Anterior cingulate cortex (tissue), 58 donors: ENCODE measurements around the gene RASAL1.

Experiments
- DNase-seq, 58 donors: peaks; one replicate each; lab custom pipeline; 2025; lab: John Stamatoyannopoulos, UW

RASAL1 gene

DNA sequence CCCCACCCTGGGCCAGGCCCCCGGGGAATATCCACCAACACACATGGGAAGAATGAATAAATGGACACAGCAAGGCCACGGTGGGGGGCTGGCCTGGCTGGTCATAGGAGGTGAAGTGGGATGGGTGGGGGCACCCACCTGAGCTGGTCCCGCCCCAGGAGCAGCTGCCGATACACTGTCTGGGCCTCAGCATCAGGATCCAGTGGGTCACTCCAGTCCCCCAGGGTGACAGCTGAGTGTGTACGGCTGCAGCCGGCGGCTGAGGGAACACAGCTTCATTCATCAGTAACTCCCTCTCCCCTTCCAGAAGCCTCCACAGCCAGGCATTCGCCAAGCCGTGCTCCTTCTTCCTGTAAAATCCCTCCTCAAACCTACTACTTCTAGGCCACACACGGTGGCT is 33.8 kb downstream of the RASAL1 start:
- DNase-seq, result peak in 2 of 58 donors; percentile 8 to 15

DNA sequence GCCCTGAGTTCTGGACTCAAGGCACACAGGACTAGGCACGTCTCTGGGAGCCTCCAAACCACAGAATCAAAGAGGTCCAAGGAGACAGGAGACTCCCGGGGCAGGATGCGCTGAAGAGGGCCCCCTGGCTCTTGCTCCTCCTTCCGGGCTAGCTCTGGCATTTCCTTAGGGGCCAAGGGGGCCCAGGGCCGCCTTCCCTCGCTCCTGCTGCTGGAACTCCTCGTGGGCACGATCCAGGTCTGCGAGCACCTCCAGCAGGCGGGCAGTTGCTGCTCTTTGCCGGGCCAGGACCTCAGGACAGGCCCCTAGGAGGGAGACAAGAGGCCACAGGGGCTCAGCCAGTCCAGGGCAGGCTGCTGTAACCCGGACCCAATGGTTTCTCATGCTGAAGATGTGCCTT is 35.8 kb downstream of the RASAL1 start:
- DNase-seq, result no peak

DNA sequence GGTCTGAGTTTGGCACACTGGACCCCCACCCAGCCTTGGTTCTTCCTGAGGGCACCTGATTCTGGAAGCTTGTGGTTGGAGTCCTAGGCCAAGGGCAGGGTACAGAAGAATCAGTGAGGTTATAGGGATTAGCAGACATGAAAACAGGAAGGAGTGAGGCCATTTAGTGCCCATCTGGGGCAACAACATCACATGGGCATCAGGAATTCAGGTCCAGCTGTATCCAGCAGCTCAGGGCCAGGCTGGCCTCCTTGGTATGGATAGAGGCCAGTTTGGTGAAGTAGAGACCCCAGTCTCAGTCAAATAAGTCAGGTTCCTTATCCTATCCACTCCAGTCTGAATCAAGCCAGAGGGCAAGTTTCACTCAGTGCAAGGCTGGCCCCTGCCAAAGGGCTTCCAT is 36.2 kb downstream of the RASAL1 start:
- no peak for DNase-seq

DNA sequence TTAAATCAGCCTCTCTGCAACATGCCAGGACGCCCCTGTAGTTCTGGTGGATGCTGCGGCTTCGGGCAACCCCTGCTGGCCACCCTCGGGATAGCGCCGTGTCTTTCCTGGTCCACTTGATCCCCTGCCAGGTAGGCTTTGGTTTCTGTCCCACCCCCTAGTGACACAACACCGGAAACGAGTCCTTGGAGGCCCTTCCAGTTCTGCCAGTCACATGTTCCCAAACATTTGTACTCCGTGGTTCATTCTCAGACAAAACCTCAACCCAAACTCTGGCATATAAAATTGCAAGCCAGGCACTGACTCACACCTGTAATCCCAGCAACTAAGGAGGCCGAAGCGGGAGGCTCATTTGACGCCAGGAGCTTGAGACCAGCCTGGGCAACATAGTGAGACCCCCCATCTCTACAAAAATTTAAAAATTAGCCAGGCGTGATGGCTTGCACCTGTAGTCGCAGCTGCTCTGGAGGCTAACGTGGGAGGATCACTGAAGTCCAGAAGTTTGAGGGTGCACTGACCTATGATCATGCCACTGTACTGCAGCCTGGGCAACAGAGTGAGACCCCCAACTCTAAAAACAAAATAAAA is 37.0 kb downstream of the RASAL1 start:
- peak in 57 of 58 donors; percentile 27 to 93 (median 78) for DNase-seq

DNA sequence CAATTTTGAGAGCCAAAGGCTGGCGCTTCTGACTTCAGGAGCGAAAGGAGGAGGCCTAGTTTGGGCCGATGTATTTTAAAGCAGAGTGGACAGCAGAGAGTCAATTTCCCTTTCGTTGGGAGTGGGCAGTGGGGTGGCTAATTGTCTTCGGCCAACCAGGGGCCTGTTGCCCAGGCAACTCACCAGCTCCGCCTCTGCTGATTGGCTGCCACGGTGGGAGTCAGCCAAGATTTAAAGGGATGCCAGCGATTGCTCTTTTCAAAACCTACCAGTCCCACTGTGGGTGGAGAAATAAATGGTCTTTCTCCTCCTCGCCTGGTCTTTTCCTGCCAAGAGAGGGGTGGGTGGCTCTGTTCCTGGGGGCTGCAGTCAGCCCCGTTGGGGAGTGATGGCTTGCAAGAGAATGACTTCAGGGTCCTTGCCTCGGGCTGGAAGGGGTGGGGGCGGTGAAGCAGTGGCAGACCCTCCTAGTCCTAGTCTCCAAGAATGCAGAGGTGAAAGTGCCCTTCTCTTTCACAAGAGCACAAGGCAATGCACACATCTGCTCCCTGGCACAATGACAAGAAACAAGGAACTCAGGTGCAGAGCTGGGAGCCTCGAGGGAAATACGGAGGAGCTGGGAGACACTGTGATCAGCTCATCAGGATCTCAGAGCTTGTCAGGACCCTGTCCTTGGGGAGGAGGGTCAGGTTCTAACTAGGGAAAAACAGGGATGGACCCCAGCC is 37.7 kb downstream of the RASAL1 start:
- peak; percentile 32 to 94 (median 84) for DNase-seq

DNA sequence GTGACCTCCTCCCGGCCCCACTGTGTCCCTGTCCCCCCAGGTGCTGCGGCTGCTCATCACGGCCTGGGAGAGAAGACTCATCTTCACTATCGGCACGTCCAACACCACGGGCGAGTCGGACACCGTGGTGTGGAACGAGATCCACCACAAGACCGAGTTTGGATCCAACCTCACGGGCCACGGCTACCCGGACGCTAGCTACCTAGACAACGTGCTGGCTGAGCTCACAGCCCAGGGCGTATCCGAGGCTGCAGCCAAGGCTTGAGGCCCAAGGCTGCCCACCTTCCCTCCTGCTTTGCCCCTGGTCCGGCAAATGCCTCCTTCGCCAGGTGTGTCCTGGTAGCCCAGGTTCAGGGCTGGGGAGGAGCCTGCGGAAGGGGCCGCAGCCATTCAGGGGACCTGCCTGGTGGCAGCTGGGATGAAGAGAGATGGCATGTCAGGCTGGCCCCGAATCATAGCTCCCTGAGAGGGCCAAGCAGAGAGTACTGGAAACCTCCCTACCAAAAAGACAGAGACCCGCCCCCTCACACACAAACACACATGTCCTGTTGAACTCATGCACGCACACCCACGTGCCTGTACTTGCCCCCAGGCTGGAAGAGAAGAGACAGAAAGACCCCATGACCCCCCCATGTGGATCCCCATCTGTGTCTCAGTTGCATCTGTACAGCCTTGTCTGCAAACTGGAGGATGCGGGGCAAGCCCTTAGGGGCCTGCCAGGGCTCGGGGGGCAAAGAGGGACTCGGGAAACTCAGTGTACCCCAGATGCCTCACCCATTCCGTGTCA is 38.7 kb downstream of the RASAL1 start:
- DNase-seq, result peak in 2 of 58 donors; percentile 13 to 16

DNA sequence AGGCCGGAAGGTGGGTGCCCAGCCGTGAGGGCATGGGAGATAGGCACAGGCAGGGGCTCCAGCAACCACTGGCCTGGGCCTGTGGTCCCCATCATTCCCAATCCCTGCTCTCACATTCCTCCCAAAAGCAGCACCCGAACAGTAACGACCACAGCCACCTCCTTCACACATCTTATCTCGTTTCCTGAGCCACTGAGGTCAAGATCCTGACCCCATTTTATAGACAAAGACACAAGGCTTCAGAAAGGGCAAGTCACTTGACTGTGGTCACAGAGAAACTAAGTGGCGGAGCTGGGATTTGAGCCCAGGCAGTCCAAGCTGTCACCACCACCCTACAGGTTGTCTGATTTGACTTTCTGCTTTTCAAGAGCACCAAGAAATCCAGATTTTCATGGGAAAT is 40.2 kb downstream of the RASAL1 start:
- no peak for DNase-seq

DNA sequence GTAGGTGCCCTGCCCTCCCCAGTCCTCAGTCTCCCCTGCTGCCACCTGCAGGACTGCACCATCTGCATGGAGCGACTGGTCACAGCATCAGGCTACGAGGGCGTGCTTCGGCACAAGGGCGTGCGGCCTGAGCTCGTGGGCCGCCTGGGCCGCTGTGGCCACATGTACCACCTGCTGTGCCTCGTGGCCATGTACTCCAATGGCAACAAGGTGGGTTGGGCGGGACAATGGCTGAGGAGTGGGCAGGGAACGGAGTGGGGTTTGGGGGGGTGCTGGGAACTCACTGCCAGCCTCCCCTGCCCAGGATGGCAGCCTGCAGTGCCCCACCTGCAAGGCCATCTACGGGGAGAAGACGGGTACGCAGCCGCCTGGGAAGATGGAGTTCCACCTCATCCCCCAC is 40.8 kb downstream of the RASAL1 start:
- no peak for DNase-seq

DNA sequence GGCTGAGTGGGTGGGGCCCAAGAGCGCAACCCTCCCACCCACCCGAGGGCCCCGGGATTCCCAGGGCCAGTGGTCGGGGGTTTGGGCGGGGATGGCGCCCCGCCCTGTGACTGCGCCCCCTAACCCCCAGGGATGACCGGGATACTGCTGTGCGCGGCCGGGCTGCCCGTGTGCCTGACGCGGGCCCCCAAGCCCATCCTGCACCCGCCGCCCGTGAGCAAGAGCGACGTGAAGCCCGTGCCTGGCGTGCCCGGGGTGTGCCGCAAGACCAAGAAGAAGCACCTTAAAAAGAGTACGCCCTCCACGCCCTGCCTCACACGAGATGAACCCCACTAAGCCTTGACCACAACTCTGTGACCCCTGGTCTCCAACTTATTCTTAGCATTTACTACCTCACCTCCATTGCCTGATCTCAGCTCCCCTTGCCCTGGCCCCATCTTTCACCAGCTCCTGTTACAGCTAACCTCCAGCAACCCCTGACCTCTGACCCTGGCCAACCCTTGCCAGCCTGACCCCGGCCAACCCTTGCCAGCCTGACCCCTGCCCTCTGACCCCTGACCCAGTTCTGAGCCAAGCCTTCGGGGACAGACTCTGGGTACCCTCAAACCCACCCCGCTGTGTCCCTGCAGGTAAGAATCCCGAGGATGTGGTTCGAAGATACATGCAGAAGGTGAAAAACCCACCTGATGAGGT is 42.0 kb downstream of the RASAL1 start:
- peak in 1 of 58 donors; percentile 14 for DNase-seq

DNA sequence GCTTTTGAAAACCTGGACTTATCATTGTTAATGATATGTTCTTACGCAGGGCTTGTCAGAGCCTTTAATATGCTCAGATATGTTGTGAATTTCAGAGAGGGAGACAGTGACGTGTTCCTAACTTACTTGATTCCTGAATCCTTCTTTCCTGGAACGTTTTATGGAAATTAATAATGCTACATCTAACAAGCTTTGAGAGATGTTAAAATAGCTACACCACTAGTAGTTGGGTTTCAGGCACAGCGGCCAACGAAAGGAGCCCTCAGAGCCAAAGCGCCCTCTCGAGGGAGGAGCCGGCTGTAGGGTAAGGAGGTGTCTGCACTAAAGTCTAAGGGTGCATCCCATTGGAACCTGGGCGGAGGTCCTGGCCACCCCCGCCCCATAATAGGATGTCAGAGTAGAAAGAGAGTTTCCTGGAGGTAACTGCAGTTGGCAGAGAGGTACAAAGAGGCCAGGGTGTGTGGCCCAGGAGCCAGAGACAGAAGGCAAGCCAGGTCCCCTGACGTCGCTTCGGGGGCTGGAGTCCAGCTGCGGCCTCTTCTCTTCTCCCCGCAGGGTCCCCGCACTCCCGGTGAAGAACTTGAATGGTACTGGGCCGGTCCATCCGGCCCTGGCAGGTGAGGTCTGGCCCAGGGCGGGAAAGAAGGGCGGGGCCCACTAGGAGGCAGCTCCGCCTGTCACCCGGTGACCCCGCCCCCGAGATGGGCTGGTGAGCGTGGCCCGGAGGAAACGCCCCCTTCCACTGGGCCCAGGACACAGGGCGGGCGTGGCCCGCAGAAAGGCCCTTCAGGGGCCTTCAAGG is 42.8 kb downstream of the RASAL1 start:
- DNase-seq, result peak in 2 of 58 donors; percentile 12 to 13

DNA sequence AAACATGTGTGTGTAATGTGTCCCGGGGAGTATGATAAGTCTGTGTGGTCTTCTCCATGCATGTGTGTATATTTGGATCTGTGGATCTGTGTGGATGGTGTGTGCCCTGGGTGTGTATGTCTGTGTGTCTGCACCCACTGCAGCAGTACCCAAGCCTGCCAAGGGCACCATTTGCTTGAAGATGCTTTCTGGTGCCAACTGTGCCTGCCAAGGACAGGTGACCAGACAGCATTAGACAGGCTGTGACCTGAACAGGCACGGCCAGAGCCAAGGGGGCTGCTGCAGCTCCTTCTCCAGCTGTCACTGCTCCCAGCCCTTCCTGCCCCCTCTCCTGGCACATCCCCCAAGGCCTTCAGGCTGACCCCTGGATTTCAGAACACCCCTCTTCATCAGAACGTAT is 44.1 kb downstream of the RASAL1 start:
- DNase-seq, result peak in 1 of 58 donors; percentile 14

DNA sequence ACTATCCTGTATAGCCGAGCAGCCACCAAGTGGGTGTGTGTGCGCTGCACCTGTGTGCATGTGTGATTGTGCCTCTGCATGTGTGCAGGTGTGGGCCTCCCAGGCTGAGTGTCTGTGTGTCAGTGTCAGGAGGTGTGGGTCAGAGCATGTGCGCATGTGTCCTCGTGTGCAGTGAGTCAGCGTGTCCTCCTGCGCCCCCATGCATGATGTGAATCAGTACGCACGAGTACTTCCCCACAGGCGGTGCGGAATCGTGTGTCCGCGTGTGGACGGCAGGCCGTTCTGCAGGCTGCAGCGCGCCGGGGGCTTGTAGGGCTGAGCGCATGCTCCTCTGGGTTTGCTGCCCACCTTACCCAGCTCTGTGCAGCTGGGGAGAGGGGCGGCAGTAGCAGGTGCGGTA is 44.8 kb downstream of the RASAL1 start:
- DNase-seq, result peak in 13 of 58 donors; percentile 7 to 54 (median 25)

DNA sequence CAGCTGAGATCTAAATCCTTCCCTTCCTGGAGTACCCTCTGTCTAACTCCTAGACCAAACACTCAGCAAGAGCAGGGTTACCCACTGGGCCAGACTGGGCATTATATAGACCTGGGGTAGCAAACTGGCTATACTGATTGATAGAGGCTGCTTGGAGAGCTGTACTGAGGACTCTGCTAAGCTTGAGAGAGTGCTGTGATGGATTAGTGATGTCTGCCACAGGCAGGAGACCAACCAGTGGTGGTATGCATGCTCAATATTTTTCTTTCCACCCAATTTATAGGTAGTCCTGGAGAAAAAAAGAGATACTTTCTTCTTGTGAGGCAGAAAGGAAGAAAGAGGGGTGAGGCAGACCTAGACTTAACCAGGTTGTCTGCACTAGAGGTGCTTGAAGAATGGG is 45.7 kb downstream of the RASAL1 start:
- no peak for DNase-seq

DNA sequence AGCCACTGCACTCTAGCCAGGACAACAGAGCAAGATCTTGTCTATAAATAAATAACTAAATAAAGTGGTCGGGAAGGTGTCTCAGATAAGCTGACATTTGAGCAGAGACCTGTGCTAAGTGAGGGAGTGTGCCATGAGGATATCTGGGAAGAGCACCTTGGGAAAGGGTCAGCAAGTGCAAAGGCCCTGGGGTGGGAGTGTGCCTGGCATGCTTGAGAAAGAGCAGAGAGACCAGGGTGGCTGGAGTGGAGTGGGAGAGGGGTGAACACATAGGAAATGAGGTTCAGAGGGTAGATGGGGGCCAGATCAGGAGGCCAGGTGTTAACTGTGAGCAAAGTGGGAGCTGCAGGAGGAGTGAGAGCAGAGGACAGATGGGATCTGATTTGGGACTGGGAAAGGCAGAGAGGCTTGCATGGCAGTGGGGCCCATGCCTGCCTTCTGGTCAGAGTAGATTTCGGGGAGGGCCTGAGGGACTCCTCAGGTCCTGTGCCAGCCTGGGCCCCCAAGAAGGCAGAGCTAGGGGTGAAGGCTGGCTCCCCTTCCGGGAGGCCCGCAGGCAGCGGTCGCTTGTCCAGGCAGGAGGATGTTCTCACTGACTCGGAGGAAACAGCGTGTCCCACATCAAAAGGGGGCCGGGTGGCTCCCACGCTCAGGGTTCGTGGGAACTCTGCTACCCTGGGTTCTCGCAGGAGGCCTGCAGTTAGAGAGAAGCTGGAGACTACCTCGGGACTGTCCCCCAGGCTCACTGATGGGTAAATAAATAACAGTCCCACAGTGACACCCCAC is 46.4 kb downstream of the RASAL1 start:
- DNase-seq, result no peak

DNA sequence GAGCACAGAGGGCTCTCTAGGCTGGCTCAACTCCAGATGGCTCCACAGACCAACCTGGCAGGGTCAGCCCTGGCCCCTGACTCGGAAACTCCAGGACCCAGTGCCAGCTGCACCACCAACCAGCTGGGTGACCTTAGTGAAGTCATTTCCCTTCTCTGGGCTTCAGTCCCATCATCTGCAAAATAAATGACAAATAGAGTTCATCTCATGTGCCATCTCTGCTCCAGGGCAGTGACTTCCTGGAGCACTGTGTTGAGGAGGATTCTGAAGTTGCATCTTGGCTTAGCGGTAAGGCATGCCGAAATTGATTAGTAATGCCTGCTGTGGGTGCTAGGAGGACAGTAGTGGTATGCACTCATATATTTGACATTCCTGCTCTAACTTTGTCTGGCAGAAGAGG is 47.5 kb downstream of the RASAL1 start:
- DNase-seq, result no peak

DNA sequence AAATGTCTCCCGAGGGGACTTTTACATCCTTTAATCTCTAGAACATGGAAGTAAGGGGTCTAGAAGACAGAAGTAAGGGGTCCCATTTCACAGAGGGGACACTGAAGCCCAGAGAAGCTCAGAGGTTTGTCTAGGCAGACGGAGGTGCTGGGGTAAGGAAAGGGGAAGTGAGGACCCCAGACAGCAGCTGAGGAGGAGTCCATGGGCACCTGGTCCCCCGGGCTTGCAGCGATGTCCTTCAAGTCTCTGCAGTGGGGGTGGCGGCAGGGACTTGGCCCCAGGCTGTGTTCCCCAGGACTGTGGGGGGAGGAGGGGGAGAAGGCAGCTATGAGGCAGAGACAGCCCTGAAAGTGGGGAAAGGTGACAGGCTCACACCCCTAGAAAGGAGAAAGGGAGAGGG is 48.4 kb downstream of the RASAL1 start:
- DNase-seq, result no peak

DNA sequence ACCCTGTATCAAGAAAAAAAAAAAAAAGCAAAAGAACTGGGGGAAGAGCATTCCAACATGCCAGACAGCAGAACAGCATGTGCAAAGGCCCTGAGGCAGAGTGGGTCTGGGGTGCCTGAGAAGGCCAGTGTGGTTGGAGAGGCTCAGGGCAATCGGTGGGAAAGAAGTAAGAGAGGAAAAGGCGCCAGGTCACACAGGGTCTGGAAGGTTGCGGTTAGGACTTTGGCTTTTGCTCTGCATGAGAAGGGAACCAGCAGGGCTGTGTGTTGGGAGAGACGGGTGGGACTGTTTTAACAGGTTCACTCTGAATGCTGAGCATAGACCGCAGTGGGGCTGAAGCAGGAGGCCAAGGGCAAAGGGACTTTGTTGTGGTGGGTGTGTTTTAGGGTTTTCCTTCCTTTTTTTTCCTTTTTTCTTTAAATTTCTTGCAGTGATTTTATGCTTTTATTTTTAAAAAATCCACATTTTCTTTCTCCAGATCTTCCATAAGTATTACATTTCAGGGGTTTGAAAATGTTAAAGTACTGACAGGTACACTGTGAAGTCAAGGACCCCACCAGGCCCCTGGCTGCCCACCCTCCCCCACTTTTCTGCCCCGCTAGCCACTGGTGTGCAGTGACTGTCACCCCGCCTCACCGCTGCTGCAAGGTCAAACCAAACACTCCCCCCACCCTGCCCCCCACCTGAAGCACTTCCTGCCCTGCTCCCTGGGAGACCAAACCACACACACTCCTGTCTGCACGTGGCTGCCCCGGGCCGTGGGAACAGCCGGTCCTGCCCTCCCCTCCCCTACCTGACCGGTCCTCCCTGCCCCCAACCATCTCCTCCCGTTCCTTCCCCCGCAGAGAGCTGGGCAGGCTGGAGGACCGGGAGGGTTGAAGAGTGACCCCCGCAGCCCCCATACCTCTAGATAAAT is 49.1 kb downstream of the RASAL1 start:
- no peak for DNase-seq

DNA sequence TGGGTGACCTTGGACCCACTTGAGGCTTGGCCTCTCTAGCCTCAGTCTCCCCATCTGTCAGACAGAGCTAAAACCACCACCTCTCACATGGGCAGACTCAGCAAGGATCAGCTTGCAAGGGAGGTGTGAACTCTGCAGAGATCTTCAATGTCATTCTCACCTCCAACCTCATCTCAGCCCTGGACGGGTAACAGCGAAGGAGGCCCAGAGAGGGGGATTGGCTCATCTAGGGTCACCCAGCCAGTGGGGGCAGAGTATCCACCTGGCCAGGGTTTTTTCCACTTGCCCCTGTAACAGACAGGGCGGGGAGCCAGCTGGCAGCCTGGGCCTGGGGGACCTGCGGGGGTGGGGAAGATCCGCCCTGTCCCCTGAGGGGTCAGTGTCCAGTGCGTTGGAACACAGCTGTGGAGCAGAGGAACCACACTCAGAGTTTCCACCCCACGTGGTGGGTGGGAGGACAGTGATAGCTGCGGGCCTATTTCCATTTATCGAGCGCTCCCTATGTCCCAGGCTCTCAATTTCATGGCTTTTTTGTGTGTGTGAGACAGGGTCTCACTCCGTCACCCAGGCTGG is 51.6 kb downstream of the RASAL1 start:
- no peak for DNase-seq
